AG04450 (cell line): ENCODE data around the gene ATP6V0B. TPM values are rescaled to one million over a fixed set of nuclear protein-coding genes. Genes with fewer than 3 reads are reported as not detected.

Source experiments
- CTCF ChIA-PET: fragments of 300-600, 350-600 bp; formaldehyde crosslinking; extraction: SDS; loops from one replicate; lab custom pipeline; 2022; ENCODE audit warnings: antibody characterized with exemption, inconsistent platforms; lab: Charles Lee
- POLR2A ChIA-PET: fragments of 350-600 bp; formaldehyde crosslinking; extraction: SDS; loops from one replicate; lab custom pipeline; 2021; ENCODE audit warnings: antibody characterized with exemption, inconsistent platforms; lab: Yijun Ruan, JAX
- DNase-seq: peaks from one replicate; pipeline ENCODE4 v3.0.0-alpha.2; 2011; ENCODE audit warnings: low read depth, low spot score
- H3K27ac ChIP-seq: one replicate; pipeline ENCODE4 v1.5.1; 2012; ENCODE audit warnings: low read depth, low read length, control low read depth
- H3K27me3 ChIP-seq: one replicate; pipeline ENCODE4 v1.6.0; 2012; ENCODE audit warnings: low read length; ENCODE audit not compliant: control insufficient read depth, insufficient read depth
- H3K4me3 ChIP-seq: 2 replicates; pipeline ENCODE4 v1.5.1; 2011; ENCODE audit warnings: mild to moderate bottlenecking, low read depth, low read length, control low read depth
- H3K9me3 ChIP-seq: 2 replicates; pipeline ENCODE4 v1.5.1; 2012; ENCODE audit warnings: low read length; ENCODE audit not compliant: control insufficient read depth, insufficient read depth
- CTCF ChIP-seq: IDR thresholded peaks from 2 replicates; pipeline ENCODE4 v1.5.1; 2011; ENCODE audit warnings: low read depth, low read length, control low read depth, inconsistent platforms
- polyA plus RNA-seq: library from polyadenylated mRNA; depleted of rRNA; stranded (reverse); fragments of >200 nt; gene quantifications from 2 replicates; pipeline ENCODE4 v1.2.3, GENCODE V29; 2011

Gene ATP6V0B
- polyA plus RNA-seq, 1 experiment, result 130 TPM

GRCh38 chr1:43992232-43992995, 17.7 kb downstream of the ATP6V0B start:
- Histone ChIP-seq H3K27ac (no peak overlapping the region), H3K4me3 (peak overlapping the region; percentile 75), H3K27me3 (no peaks in the 10 kb centered on the region), H3K9me3 (no peaks in the 10 kb centered on the region)
- DNase-seq, result no peak
- no peak for TF ChIP-seq CTCF
- ChIA-PET POLR2A (interaction anchor here (0.7 to 1.3 kb wide), 2 partner anchors 18 to 228 kb away, joined by 3 to 4 read pairs; partner anchors contain the start of gene ATP6V0B), CTCF (interaction anchor here (1.5 to 2.9 kb wide), 3 partner anchors 13 to 55 kb away, joined by 5 to 23 read pairs (median 8); no protein-coding TSS in a partner anchor)

- no peak for TF ChIP-seq CTCF
- CTCF ChIA-PET, result interaction anchor here (0.7 to 2.9 kb wide), 4 partner anchors 12 to 54 kb away, joined by 3 to 23 read pairs (median 6); no protein-coding TSS in a partner anchor
- no peak for DNase-seq
- no peak overlapping the region for H3K27ac ChIP-seq
- no peaks in the 10 kb centered on the region for H3K27me3 ChIP-seq
- POLR2A ChIA-PET, result interaction anchor here (0.8 kb wide), 1 partner anchor 9 kb away, joined by 4 read pairs; no protein-coding TSS in a partner anchor
- H3K4me3 ChIP-seq, result no peak overlapping the region
- H3K9me3 ChIP-seq, result no peaks in the 10 kb centered on the region
Observed at GRCh38 chr1:43993206-43993914, 18.6 kb downstream of the ATP6V0B start.

GRCh38 chr1:43994071-43994470, 19.3 kb downstream of the ATP6V0B start:
- no peak for DNase-seq
- no peak for TF ChIP-seq CTCF
- H3K9me3 ChIP-seq, result no peaks in the 10 kb centered on the region
- H3K27ac ChIP-seq, result no peak overlapping the region
- H3K27me3 ChIP-seq, result no peaks in the 10 kb centered on the region
- ChIA-PET CTCF (interaction anchor here (0.7 to 2.9 kb wide), 3 partner anchors 11 to 53 kb away, joined by 3 to 23 read pairs (median 8); no protein-coding TSS in a partner anchor), POLR2A (interaction anchor here (0.6 to 0.8 kb wide), 4 partner anchors 8 to 1309 kb away, joined by 3 to 5 read pairs (median 4); no protein-coding TSS in a partner anchor)
- no peak overlapping the region for H3K4me3 ChIP-seq

GRCh38 chr1:43994794-43995790, 20.3 kb downstream of the ATP6V0B start:
- Histone ChIP-seq H3K4me3 (no peak overlapping the region), H3K27me3 (no peaks in the 10 kb centered on the region), H3K27ac (no peak overlapping the region), H3K9me3 (no peaks in the 10 kb centered on the region)
- POLR2A ChIA-PET, result interaction anchor here (0.6 kb wide), 2 partner anchors 10 to 49 kb away, joined by 3 to 5 read pairs; no protein-coding TSS in a partner anchor
- TF ChIP-seq CTCF, result peak; percentile 39
- no peak for DNase-seq
- CTCF ChIA-PET, result interaction anchor here (1.4 to 1.8 kb wide), 2 partner anchors 10 to 52 kb away, joined by 4 to 9 read pairs; no protein-coding TSS in a partner anchor
